WTC11 (cell line): ENCODE results near the gene ZDHHC21.

Experiments
- ATF1 ChIP-seq: sonication (generic); formaldehyde crosslinking; IDR thresholded peaks from 2 replicates; pipeline ENCODE4 v1.8.1; 2023; ENCODE audit warnings: mild to moderate bottlenecking, moderate library complexity, missing genetic modification reagents
- ESRRA ChIP-seq: sonication (generic); formaldehyde crosslinking; IDR thresholded peaks from 2 replicates; pipeline ENCODE4 v1.8.1; 2022; ENCODE audit warnings: mild to moderate bottlenecking, missing genetic modification reagents, borderline replicate concordance
- JUN ChIP-seq: sonication (generic); formaldehyde crosslinking; IDR thresholded peaks from 2 replicates; pipeline ENCODE4 v1.8.0; 2023; ENCODE audit warnings: mild to moderate bottlenecking, missing genetic modification reagents
- NR2C2 ChIP-seq: sonication (generic); formaldehyde crosslinking; IDR thresholded peaks from 2 replicates; pipeline ENCODE4 v1.8.0; 2022; ENCODE audit warnings: mild to moderate bottlenecking, missing genetic modification reagents
- SMAD3 ChIP-seq: sonication (generic); formaldehyde crosslinking; IDR thresholded peaks from 2 replicates; pipeline ENCODE4 v1.8.0; 2022; ENCODE audit warnings: missing genetic modification reagents, mild to moderate bottlenecking, borderline replicate concordance
- ZNF423 ChIP-seq: fragments of 250-450 bp; sonication (Bioruptor Pico); IDR thresholded peaks from 2 replicates; pipeline ENCODE4 v2.1.2; 2022; ENCODE audit warnings: mild to moderate bottlenecking, moderate library complexity
- TF ChIP-seq, protein P1 (sequence below): sonication (generic); formaldehyde crosslinking; IDR thresholded peaks from 2 replicates; pipeline ENCODE4 v1.8.1; 2022; ENCODE audit warnings: missing genetic modification reagents, borderline replicate concordance
- TF ChIP-seq, protein P2 (sequence below): fragments of 200-600 bp; IDR thresholded peaks from 2 replicates; pipeline ENCODE4 v1.8.0; 2022; ENCODE audit warnings: antibody characterized with exemption
- TF ChIP-seq, protein P3 (sequence below): sonication (generic); formaldehyde crosslinking; IDR thresholded peaks from 2 replicates; pipeline ENCODE4 v1.8.1; 2022; ENCODE audit warnings: mild to moderate bottlenecking, missing genetic modification reagents, moderate library complexity, borderline replicate concordance
- TF ChIP-seq, protein P4 (sequence below): sonication (generic); formaldehyde crosslinking; IDR thresholded peaks from 2 replicates; pipeline ENCODE4 v1.8.0; 2022; ENCODE audit warnings: mild to moderate bottlenecking, missing genetic modification reagents
- TF ChIP-seq, protein P5 (sequence below): sonication (generic); formaldehyde crosslinking; IDR thresholded peaks from 2 replicates; pipeline ENCODE4 v1.8.0; 2022; ENCODE audit warnings: missing genetic modification reagents

DNA sequence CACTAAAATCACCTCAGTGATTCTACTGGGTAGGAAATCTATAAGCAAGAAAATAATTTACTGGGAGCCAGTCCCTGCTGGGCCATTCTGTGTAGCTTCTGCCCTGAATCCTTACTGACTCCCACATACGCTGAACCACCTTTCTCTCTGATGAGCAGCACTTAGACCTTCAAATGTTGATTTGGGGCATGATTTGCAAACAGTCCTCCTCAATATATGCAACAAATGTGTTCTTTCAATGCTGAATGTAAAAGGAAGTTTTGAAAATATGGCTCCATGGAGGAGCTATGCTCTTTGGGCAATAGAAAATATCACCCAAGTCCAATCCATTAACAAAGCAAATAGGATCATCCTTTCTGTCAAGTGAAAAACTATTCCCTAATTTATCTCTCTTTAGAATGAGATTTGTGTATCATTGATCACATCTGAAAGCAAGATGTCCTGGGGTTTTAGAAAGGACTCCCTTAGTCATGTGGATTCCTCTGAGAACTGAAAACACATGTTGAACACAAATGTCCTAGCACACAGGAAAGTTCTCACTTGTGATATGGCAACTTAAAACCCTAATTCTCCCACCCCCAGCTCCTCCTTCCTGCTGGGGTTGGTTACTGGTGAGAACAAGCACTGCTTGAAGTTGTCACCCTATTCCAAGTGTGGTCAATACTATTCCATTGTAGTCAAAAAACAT lies 38.2 kb upstream of the ZDHHC21 start:
- no peak for TF ChIP-seq JUN (CRISPR knock-in tag)
- TF ChIP-seq, protein P1, sequence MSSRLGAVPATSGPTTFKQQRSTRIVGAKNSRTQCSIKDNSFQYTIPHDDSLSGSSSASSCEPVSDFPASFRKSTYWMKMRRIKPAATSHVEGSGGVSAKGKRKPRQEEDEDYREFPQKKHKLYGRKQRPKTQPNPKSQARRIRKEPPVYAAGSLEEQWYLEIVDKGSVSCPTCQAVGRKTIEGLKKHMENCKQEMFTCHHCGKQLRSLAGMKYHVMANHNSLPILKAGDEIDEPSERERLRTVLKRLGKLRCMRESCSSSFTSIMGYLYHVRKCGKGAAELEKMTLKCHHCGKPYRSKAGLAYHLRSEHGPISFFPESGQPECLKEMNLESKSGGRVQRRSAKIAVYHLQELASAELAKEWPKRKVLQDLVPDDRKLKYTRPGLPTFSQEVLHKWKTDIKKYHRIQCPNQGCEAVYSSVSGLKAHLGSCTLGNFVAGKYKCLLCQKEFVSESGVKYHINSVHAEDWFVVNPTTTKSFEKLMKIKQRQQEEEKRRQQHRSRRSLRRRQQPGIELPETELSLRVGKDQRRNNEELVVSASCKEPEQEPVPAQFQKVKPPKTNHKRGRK (CRISPR knock-in tag) = no peak
- TF ChIP-seq, protein P2, sequence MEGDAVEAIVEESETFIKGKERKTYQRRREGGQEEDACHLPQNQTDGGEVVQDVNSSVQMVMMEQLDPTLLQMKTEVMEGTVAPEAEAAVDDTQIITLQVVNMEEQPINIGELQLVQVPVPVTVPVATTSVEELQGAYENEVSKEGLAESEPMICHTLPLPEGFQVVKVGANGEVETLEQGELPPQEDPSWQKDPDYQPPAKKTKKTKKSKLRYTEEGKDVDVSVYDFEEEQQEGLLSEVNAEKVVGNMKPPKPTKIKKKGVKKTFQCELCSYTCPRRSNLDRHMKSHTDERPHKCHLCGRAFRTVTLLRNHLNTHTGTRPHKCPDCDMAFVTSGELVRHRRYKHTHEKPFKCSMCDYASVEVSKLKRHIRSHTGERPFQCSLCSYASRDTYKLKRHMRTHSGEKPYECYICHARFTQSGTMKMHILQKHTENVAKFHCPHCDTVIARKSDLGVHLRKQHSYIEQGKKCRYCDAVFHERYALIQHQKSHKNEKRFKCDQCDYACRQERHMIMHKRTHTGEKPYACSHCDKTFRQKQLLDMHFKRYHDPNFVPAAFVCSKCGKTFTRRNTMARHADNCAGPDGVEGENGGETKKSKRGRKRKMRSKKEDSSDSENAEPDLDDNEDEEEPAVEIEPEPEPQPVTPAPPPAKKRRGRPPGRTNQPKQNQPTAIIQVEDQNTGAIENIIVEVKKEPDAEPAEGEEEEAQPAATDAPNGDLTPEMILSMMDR = no peak
- TF ChIP-seq, protein P3, sequence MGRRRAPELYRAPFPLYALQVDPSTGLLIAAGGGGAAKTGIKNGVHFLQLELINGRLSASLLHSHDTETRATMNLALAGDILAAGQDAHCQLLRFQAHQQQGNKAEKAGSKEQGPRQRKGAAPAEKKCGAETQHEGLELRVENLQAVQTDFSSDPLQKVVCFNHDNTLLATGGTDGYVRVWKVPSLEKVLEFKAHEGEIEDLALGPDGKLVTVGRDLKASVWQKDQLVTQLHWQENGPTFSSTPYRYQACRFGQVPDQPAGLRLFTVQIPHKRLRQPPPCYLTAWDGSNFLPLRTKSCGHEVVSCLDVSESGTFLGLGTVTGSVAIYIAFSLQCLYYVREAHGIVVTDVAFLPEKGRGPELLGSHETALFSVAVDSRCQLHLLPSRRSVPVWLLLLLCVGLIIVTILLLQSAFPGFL (CRISPR knock-in tag) = no peak
- no peak for TF ChIP-seq NR2C2
- TF ChIP-seq ESRRA (CRISPR knock-in tag) = no peak
- TF ChIP-seq ATF1 = no peak
- no peak for TF ChIP-seq SMAD3
- TF ChIP-seq, protein P4, sequence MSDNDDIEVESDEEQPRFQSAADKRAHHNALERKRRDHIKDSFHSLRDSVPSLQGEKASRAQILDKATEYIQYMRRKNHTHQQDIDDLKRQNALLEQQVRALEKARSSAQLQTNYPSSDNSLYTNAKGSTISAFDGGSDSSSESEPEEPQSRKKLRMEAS (CRISPR knock-in tag) = no peak
- no peak for TF ChIP-seq ZNF423 (CRISPR knock-in tag)
- TF ChIP-seq, protein P5, sequence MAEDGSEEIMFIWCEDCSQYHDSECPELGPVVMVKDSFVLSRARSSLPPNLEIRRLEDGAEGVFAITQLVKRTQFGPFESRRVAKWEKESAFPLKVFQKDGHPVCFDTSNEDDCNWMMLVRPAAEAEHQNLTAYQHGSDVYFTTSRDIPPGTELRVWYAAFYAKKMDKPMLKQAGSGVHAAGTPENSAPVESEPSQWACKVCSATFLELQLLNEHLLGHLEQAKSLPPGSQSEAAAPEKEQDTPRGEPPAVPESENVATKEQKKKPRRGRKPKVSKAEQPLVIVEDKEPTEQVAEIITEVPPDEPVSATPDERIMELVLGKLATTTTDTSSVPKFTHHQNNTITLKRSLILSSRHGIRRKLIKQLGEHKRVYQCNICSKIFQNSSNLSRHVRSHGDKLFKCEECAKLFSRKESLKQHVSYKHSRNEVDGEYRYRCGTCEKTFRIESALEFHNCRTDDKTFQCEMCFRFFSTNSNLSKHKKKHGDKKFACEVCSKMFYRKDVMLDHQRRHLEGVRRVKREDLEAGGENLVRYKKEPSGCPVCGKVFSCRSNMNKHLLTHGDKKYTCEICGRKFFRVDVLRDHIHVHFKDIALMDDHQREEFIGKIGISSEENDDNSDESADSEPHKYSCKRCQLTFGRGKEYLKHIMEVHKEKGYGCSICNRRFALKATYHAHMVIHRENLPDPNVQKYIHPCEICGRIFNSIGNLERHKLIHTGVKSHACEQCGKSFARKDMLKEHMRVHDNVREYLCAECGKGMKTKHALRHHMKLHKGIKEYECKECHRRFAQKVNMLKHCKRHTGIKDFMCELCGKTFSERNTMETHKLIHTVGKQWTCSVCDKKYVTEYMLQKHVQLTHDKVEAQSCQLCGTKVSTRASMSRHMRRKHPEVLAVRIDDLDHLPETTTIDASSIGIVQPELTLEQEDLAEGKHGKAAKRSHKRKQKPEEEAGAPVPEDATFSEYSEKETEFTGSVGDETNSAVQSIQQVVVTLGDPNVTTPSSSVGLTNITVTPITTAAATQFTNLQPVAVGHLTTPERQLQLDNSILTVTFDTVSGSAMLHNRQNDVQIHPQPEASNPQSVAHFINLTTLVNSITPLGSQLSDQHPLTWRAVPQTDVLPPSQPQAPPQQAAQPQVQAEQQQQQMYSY (CRISPR knock-in tag) = no peak
